Fibroblast of villous mesenchyme (primary cell): Measurements from ENCODE around the gene KCNQ1. TPM values are rescaled to one million over a fixed set of nuclear protein-coding genes. Genes with fewer than 3 reads are reported as not detected.

Source experiments
- DNase-seq: peaks from one replicate; pipeline ENCODE4 v3.0.0-alpha.2; 2010; ENCODE audit warnings: low read depth
- H3K4me3 ChIP-seq: 2 replicates; pipeline ENCODE4 v1.5.1; 2011; ENCODE audit warnings: low read depth, mild to moderate bottlenecking, low read length
- CTCF ChIP-seq: IDR thresholded peaks from 2 replicates; pipeline ENCODE4 v1.5.1; 2012; ENCODE audit warnings: low read depth, mild to moderate bottlenecking, low read length; ENCODE audit not compliant: insufficient read depth
- total RNA-seq: library from RNA; depleted of rRNA; stranded (reverse); fragments of >200 nt; gene quantifications from 2 replicates; pipeline ENCODE4 v1.2.3, GENCODE V29; 2012

Gene KCNQ1
- total RNA-seq, 1 donor = not detected

DNA sequence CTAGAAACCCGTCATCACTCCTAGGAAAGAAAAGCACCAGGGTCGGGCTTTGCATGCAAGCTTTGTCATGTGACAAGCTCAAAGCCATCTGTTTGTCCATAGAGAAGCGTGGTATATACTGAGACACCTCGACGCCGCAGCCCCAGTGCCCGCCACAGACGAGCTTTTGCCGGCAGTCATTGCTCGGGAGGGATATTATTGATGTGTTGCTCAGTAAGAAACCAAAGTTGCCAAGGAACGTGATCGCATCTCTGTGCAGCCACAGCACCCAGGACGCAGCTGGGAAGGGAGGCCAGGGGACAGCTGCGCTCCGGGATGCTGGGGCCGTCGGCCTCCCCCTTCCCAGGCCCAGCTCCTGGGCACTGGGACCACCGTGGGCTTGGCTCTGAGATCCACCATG is 344.5 kb downstream of the KCNQ1 start:
- H3K4me3 ChIP-seq = no peak overlapping the region
- no peak for DNase-seq
- TF ChIP-seq CTCF = no peak

GRCh38 chr11:2789791-2790567 is 345.2 kb downstream of the KCNQ1 start:
- TF ChIP-seq CTCF = no peak
- no peak for DNase-seq
- no peak overlapping the region for H3K4me3 ChIP-seq

DNA sequence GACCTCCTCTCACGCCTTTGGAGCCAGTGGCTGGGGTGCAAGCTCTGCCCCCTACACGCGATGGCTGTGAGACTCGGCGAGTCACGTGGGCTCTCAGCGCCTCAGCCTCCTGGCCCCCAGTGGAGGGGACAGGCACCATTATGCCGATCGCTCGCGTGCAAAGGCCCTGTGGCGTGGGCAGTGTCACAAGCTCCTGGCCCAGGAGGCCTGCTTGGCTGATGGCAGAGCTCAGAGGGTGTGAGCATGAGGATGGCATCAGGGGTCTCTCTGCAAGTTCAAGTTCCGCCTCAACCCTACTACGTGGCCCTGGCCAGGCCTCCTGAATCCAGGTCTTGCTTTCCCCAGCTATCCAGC is 345.7 kb downstream of the KCNQ1 start:
- no peak for DNase-seq
- no peak overlapping the region for H3K4me3 ChIP-seq
- no peak for TF ChIP-seq CTCF

DNA sequence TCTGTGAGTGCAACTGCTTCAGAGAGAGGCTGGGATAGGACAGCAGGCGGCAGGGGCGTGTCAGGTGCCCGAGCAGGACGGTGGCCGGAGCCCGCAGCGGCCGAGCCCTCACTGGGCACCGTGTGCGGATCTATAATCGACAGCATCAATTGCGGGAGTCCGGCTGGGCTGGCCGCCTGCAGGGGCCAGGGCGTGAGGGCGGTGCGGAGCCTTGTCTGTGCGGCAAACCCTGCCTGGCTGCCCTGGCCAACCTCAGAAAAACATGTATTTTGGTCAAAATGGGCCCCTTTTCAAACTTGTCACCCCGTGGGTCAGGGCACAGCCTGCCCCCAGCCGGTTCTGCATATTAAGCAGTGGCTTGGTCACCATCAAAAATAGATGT is 346.3 kb downstream of the KCNQ1 start:
- no peak for DNase-seq
- H3K4me3 ChIP-seq = no peak overlapping the region
- no peak for TF ChIP-seq CTCF

- H3K4me3 ChIP-seq = peak overlapping the region; percentile 25
- DNase-seq = no peak
- TF ChIP-seq CTCF = no peak
Observed at GRCh38 chr11:2791521-2792380, 346.9 kb downstream of the KCNQ1 start.

DNA sequence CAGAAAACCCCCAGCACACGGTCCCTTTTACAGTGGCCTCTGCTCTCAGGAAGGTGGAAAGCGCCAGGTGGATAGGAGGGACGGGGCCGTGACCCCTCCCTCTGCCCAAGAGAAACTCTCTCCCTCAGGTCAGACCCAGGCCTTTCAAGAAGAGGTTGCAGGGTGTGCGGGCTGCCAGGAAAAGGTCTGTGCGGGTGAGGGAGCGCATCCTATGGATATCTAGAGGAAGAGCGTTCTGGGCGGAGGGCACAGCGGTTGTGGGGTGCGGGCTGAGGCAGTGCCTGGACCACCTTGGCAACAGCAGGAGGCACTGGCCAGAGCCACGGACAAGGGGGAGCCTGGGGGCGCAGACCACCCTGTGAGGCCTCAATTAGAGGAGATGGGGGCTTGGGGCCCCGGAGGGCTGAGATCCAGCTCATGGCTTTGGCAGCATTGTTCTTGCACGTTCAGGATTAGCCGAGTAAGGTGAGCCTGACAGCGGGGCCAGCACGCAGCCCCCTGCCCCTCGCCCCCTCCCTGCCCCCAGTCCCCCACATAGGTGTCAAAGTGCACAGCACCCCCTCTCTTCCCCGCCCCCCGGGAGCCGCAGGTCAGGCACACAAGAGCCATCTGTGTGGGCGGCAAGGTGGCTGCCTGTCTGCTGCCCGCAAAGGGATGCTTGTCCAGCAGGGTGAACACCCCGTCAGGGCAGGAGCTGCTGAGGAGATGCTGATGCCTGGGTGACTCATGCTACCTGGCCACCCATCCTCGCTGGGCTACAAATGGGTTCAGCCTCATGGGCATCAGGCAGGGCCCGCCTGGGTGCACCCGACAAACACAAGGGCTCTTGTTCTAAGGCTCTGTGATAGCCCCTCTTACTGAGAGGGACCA is 347.8 kb downstream of the KCNQ1 start:
- no peak overlapping the region for H3K4me3 ChIP-seq
- no peak for TF ChIP-seq CTCF
- DNase-seq = no peak
